Fibroblast of mammary gland (primary cell): ENCODE measurements around the gene CAT.

ENCODE experiments used
- DNase-seq: peaks from one replicate; pipeline ENCODE4 v3.0.0-alpha.2; 2010; ENCODE audit warnings: low read depth
- H3K4me3 ChIP-seq: 2 replicates; pipeline ENCODE4 v1.5.1; 2011; ENCODE audit warnings: low read depth, mild to moderate bottlenecking, low read length, moderate library complexity; ENCODE audit not compliant: control insufficient read depth
- CTCF ChIP-seq: conservative IDR thresholded peaks from 2 replicates; pipeline ENCODE4 v1.5.1; 2011; ENCODE audit warnings: low read depth, low read length, inconsistent platforms; ENCODE audit not compliant: control insufficient read depth, insufficient read depth

Gene CAT

GRCh38 chr11:34445956-34446355 is 7.2 kb downstream of the CAT start:
- no peak for TF ChIP-seq CTCF
- DNase-seq: no peak
- no peak overlapping the region for H3K4me3 ChIP-seq

GRCh38 chr11:34446386-34446785 is 7.7 kb downstream of the CAT start:
- no peak for TF ChIP-seq CTCF
- DNase-seq: no peak
- no peak overlapping the region for H3K4me3 ChIP-seq

GRCh38 chr11:34447044-34447443 is 8.3 kb downstream of the CAT start:
- no peak overlapping the region for H3K4me3 ChIP-seq
- no peak for TF ChIP-seq CTCF
- DNase-seq: no peak

- TF ChIP-seq CTCF: no peak
- no peak for DNase-seq
- no peak overlapping the region for H3K4me3 ChIP-seq
Measured at GRCh38 chr11:34448223-34448994, 9.7 kb downstream of the CAT start.

- no peak overlapping the region for H3K4me3 ChIP-seq
- no peak for TF ChIP-seq CTCF
- no peak for DNase-seq
Measured at GRCh38 chr11:34449013-34449412, 10.3 kb downstream of the CAT start.

- no peak for TF ChIP-seq CTCF
- DNase-seq: no peak
- no peak overlapping the region for H3K4me3 ChIP-seq
Measured at GRCh38 chr11:34451053-34451452, 12.3 kb downstream of the CAT start.
